Measurements from ENCODE around the gene SMKR1.

The SMKR1 gene

DNA sequence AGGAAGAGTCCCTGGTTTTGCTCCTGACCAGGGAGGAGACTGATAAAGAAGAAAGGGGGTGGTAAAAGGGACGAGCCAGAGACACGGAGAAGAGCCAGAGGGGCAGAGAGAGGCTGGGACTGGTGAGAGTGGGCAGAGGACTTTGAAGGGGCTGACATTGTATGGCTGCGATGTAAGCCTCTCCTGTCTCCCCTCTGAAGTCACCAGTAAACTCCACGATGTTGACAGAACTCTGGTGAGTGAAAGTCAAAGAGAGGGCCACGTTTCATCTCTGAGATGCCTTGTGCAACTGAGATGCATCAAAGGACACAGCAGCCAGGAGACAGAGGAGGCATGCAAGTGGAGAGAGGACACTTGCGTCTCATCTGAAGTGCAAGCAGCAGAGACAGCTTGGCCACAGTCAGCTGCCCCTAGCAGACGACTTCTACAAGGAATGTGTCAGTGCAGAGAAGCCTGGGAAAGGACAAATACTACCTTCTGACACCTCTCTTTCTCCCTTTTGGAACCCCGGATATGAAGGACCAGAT, 54.3 kb downstream of the SMKR1 start:
- no peak for DNase-seq (ENCODE audit: low read depth)
- no peak for TF ChIP-seq CTCF (IDR thresholded peaks at IDR 0.05; ENCODE audit: insufficient read depth, low read depth, low read length, missing control alignments)
- no peak overlapping the region for H3K4me3 ChIP-seq (ENCODE audit: low read length)

DNA sequence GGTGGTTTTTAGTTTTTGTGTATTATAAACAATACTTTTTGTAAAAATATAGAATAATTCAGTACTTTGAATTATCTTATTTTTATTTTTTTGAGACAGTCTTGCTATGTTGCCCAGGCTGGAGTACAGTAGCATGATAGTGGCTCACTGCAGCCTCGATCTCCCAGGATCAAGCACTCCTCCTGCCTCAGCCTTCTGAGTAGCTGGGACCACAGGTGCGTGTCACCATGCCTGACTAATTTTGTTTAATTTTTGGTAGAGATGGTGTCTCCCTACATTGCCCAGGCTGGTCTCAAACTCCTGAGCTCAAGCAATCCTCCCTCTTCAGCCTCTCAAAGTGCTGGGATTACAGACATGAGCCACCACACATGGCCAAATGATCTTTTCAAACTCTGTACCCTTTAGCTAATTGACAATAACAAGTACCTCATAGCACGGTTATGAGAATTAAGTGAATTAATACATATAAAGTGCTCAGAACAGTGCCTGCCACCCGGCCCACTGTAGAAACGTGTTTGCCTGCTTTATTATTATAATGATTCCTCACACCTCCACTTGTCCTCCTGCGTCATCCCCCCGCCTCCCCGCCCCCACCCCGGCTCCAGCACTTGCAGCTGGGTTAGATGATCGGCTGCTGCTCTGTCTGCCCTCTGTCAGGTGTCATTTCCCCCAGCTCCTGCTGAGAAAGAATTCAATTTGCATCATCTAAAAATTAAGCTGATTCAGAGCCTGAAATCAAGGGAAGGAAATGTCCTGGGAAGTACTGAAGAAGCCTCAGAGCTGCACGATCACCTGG, 55.6 kb downstream of the SMKR1 start:
- no peak for TF ChIP-seq CTCF (IDR thresholded peaks at IDR 0.05; ENCODE audit: insufficient read depth, low read depth, low read length, missing control alignments)
- H3K4me3 ChIP-seq (ENCODE audit: low read length): no peak overlapping the region
- no peak for DNase-seq (ENCODE audit: low read depth)

DNA sequence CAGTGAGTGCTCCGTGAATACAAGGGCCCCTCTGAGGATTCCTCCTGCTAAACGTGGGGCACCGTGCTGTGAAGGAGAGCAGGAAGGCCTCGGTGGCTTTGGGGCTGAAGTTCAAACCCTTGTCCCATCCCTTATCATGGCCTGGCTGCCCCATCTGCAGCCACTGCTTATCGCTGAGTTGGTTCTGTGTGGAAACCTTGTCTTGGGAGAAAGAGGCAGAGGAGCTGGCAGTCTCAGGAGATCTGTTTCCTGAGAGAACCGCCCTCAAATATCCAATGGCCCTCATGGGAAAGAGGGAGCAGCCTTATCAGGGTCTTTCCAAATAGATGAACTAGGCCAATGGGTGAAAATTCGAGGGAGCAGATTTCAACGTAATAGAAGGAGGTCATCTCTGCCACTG, 57.2 kb downstream of the SMKR1 start:
- no peak for DNase-seq (ENCODE audit: low read depth)
- TF ChIP-seq CTCF (IDR thresholded peaks at IDR 0.05; ENCODE audit: insufficient read depth, low read depth, low read length, missing control alignments): no peak
- H3K4me3 ChIP-seq (ENCODE audit: low read length): no peak overlapping the region

DNA sequence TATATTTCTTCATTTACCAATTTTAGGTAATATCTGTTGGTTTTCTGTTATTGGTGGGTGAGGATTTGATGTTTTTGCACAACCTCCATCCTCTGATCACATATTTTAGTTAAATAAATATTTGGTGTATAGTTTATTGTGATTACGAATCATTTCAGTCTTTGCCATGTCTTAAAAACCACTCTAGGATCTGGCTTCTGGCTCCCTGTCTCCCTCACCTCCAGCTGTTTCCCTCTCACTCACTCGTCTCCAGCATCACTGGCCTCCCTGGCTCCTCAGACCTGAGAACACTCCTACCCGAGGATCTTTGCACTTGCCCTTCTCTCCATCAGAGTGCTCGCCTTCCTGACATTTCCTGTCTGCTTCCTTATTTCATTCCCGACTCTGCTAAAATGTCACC, 58.5 kb downstream of the SMKR1 start:
- H3K4me3 ChIP-seq (ENCODE audit: low read length): no peak overlapping the region
- no peak for TF ChIP-seq CTCF (IDR thresholded peaks at IDR 0.05; ENCODE audit: insufficient read depth, low read depth, low read length, missing control alignments)

DNA sequence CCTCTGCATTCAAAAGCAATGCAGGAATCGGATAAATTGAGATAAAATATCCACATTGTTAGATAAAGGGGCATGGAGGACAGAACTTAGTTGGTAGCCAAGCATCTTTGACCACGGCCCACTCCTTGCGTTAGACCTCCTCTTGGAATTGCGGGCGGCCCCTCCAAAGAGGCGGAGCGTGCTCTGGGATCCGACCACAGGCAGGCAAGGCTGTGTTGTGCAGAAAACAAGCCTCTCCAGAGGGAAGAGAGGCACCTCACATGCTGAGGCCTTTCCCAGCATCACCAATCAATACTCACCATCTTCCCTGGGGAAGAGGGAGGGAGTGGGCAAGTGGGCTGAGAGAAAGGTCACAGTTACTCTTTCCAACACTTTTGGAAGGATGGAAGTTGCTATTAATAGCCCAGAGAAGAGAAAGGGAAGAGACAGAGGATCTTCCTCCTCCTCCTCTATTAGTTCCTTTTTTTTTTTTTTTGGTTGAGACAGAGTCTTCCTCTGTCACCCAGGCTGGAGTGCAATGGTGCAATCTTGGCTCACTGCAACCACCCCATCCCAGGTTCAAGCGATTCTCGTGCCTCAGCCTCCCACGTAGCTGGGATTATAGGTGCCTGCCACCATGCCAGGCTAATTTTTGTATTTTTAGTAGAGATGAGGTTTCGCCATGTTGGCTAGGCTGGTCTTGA, 59.5 kb downstream of the SMKR1 start:
- DNase-seq (ENCODE audit: low read depth): no peak
- H3K4me3 ChIP-seq (ENCODE audit: low read length): no peak overlapping the region
- no peak for TF ChIP-seq CTCF (IDR thresholded peaks at IDR 0.05; ENCODE audit: insufficient read depth, low read depth, low read length, missing control alignments)

More for the DNA sequence above, 58.5 kb downstream of the SMKR1 start:
- DNase-seq (ENCODE audit: low read depth): no peak

Measured in epithelial cell of esophagus (primary cell).